GM12878 (cell line): ENCODE measurements around the gene CFAP74. TPM values are rescaled to one million over a fixed set of nuclear protein-coding genes. Genes with fewer than 3 reads are reported as not detected.

Source experiments
- ATAC-seq: fragments of 200-7000 bp; cut with Tn5 transposase; 3 replicates; pipeline ENCODE4 v1.9.1; 2020; ENCODE audit warnings: mild to moderate bottlenecking, moderate library complexity
- BruUV-seq: library from RNA; stranded (reverse); fragments of 400-500 nt; replicated peaks from 2 replicates; lab custom pipeline; 2021; lab: Mats Ljungman, UMichigan
- CTCF ChIA-PET: fragments of 300-600 bp; sonication (Branson Sonifier 250); formaldehyde crosslinking; extraction: SDS; loops from one replicate; lab custom pipeline; 2021; ENCODE audit warnings: inconsistent platforms; lab: Yijun Ruan, JAX
- POLR2A ChIA-PET: fragments of 350-600 bp; formaldehyde crosslinking; extraction: SDS; loops from one replicate; lab custom pipeline; 2021; ENCODE audit warnings: inconsistent platforms; lab: Charles Lee
- RAD21 ChIA-PET: fragments of 300-600 bp; sonication (Branson Sonifier 250); formaldehyde crosslinking; loops from one replicate; lab custom pipeline; 2023; ENCODE audit warnings: antibody characterized with exemption; ENCODE audit not compliant: unreplicated experiment; lab: Charles Lee
- SMC1A ChIA-PET: fragments of 300-600 bp; sonication (Branson Sonifier 250); formaldehyde crosslinking; loops from one replicate; lab custom pipeline; 2023; ENCODE audit not compliant: unreplicated experiment, uncharacterized antibody; lab: Charles Lee
- DNase-seq: peaks from one replicate; pipeline ENCODE4 v3.0.0-alpha.2; 2011; ENCODE audit warnings: low read depth, low spot score
- FAIRE-seq: peaks from 3 replicates; lab custom pipeline; 2011; peaks lifted over from hg19 to GRCh38; lab: Jason Lieb, UNC
- H2AFZ ChIP-seq: 2 replicates; pipeline ENCODE4 v1.6.0; 2011; ENCODE audit warnings: low read depth, low read length, control low read depth; ENCODE audit not compliant: control insufficient read depth
- H3K27ac ChIP-seq: 2 replicates; pipeline ENCODE4 v1.5.1; 2011; ENCODE audit warnings: control low read depth; ENCODE audit not compliant: control insufficient read depth, insufficient read depth
- H3K27me3 ChIP-seq, 2 experiments: replicated peaks in 1 of 2; 2 replicates each; pipeline versions ENCODE4 v1.6.0 to v1.6.1; 2011; ENCODE audit warnings: low read length in 1 of 2; ENCODE audit not compliant: control insufficient read depth in 2 of 2, insufficient read depth in 2 of 2
- H3K36me3 ChIP-seq, 2 experiments: 2 replicates each; pipeline ENCODE4 v1.5.1; 2011; ENCODE audit warnings: low read length in 1 of 2; ENCODE audit not compliant: control insufficient read depth in 2 of 2, insufficient read depth in 2 of 2
- H3K4me1 ChIP-seq: 2 replicates; pipeline ENCODE4 v1.6.1; 2011; ENCODE audit warnings: mild to moderate bottlenecking, low read length, moderate library complexity, mixed read lengths; ENCODE audit not compliant: control insufficient read depth, insufficient read depth
- H3K4me2 ChIP-seq: 2 replicates; pipeline ENCODE4 v1.6.0; 2011; ENCODE audit warnings: control low read depth; ENCODE audit not compliant: control insufficient read depth, insufficient read depth
- H3K4me3 ChIP-seq: fragments of 200-600 bp; sonication (generic); 2 replicates; pipeline ENCODE4 v1.5.1; 2016
- H3K79me2 ChIP-seq: 2 replicates; pipeline ENCODE4 v1.6.0; 2011; ENCODE audit warnings: low read length; ENCODE audit not compliant: control insufficient read depth, insufficient read depth
- H3K9ac ChIP-seq: 2 replicates; pipeline ENCODE4 v1.8.0; 2011; ENCODE audit warnings: low read length, control low read depth, mixed read lengths; ENCODE audit not compliant: control insufficient read depth, insufficient read depth
- H3K9me3 ChIP-seq: replicated peaks from 3 replicates; pipeline ENCODE4 v1.5.1; 2011; ENCODE audit warnings: mild to moderate bottlenecking, low read length; ENCODE audit not compliant: control insufficient read depth, insufficient read depth
- H4K20me1 ChIP-seq: 2 replicates; pipeline ENCODE4 v1.6.0; 2011; ENCODE audit not compliant: control insufficient read depth, insufficient read depth
- CHD4 ChIP-seq: fragments of 200-600 bp; sonication (generic); IDR thresholded peaks from 2 replicates; pipeline ENCODE4 v1.6.1; 2016; ENCODE audit warnings: mild to moderate bottlenecking
- CTCF ChIP-seq, 3 experiments: IDR thresholded peaks in 2 of 3; conservative IDR thresholded peaks in 1 of 3; 2 replicates each; pipeline ENCODE4 v1.5.1; 2011; ENCODE audit warnings: low read depth in 3 of 3, low read length in 3 of 3, mild to moderate bottlenecking in 3 of 3, control low read depth in 2 of 3, moderate library complexity in 2 of 3, inconsistent platforms in 1 of 3, mixed read lengths in 1 of 3; ENCODE audit not compliant: control insufficient read depth in 2 of 3, insufficient read depth in 1 of 3; ENCODE audit errors: extremely low read depth in 1 of 3
- IRF4 ChIP-seq: IDR thresholded peaks from 2 replicates; pipeline ENCODE4 v1.6.1; 2011; ENCODE audit warnings: low read depth, low read length
- PAX8 ChIP-seq: fragments of 450-650 bp; IDR thresholded peaks from 2 replicates; pipeline ENCODE4 v1.6.1; 2017; ENCODE audit warnings: mild to moderate bottlenecking, moderate library complexity
- POLR2AphosphoS2 ChIP-seq: IDR thresholded peaks from 2 replicates; pipeline ENCODE4 v1.6.1; 2011; ENCODE audit warnings: low read depth, mild to moderate bottlenecking, low read length, improper control_type of control experiment, moderate library complexity
- RELB ChIP-seq: fragments of 450-650 bp; IDR thresholded peaks from 2 replicates; pipeline ENCODE4 v1.6.1; 2017; ENCODE audit warnings: low read depth, mild to moderate bottlenecking, moderate library complexity
- SIN3A ChIP-seq: IDR thresholded peaks from 2 replicates; pipeline ENCODE4 v1.6.1; 2012; ENCODE audit warnings: low read depth, low read length, improper control_type of control experiment
- SIX5 ChIP-seq: IDR thresholded peaks from 2 replicates; pipeline ENCODE4 v1.6.1; 2011; ENCODE audit warnings: mild to moderate bottlenecking, low read depth, low read length, moderate library complexity; ENCODE audit not compliant: severe bottlenecking
- SMC3 ChIP-seq: IDR thresholded peaks from 2 replicates; pipeline ENCODE4 v1.6.1; 2011; ENCODE audit warnings: low read length, improper control_type of control experiment, borderline replicate concordance
- SP1 ChIP-seq: IDR thresholded peaks from one replicate; pipeline ENCODE4 v1.6.1; 2011; ENCODE audit warnings: low read depth, low read length
- SUPT20H ChIP-seq: IDR thresholded peaks from 2 replicates; pipeline ENCODE4 v1.6.1; 2011; ENCODE audit warnings: low read depth, mild to moderate bottlenecking, low read length, moderate library complexity, borderline replicate concordance; ENCODE audit not compliant: control insufficient read depth
- ZBED1 ChIP-seq: IDR thresholded peaks from 2 replicates; pipeline ENCODE4 v1.6.1; 2016; ENCODE audit warnings: borderline replicate concordance
- ZBTB33 ChIP-seq: fragments of 450-650 bp; IDR thresholded peaks from 2 replicates; pipeline ENCODE4 v1.6.1; 2017; ENCODE audit warnings: mild to moderate bottlenecking
- ZZZ3 ChIP-seq: IDR thresholded peaks from 2 replicates; pipeline ENCODE4 v1.6.1; 2011; ENCODE audit warnings: low read depth; ENCODE audit not compliant: control insufficient read depth, insufficient read length
- WGBS: methylation state at CpG from one replicate; pipeline ENCODE4 v1.1.6; 2016; ENCODE audit warnings: low lambda C conversion rate; ENCODE audit not compliant: insufficient replicate concordance, insufficient coverage; ENCODE audit errors: missing lambda C conversion rate; 5-methylcytosine and 5-hydroxymethylcytosine counted together
- in situ Hi-C: fragments of 300-500 bp; cut with MboI; formaldehyde crosslinking; loops from 9 replicates; pipeline ENCODE4 v1.14.3; 2018; ENCODE audit warnings: mixed read lengths
- intact Hi-C: fragments of 100-400 bp; cut with micrococcal nuclease; formaldehyde crosslinking; loops from one replicate; pipeline ENCODE4 v1.14.2; 2022; ENCODE audit not compliant: unreplicated experiment
- polyA plus RNA-seq, 11 experiments: library from polyadenylated mRNA; depleted of rRNA in 4 of 11; unstranded in 6 of 11; stranded (reverse) in 5 of 11; fragments of >200 nt; fragmentation: Nextera tagmentation in 4 of 11; fragmentation: Illumina TruSeq in 1 of 11; extraction: Ambion mirVana in 4 of 11; extraction: Trizol in 1 of 11; gene quantifications; 1 replicate in 1 of 11; 2 replicates in 10 of 11; pipeline versions ENCODE4 v1.2.1 to v1.2.3, GENCODE V29; 2011 to 2016; ENCODE audit warnings: inconsistent platforms in 2 of 11, missing spikeins in 2 of 11, low read depth in 1 of 11
- total RNA-seq, 4 experiments: library from RNA; depleted of rRNA in 3 of 4; stranded (reverse); fragments of >200 nt in 3 of 4; fragmentation: Illumina TruSeq in 1 of 4; extraction: Trizol in 1 of 4; gene quantifications; 2 replicates each; pipeline versions ENCODE4 v1.2.1 to v1.2.3, GENCODE V29; 2013 to 2021

CFAP74 gene
- total and polyA plus RNA-seq, 10 of the 15 experiments (the other 5 are each of a cell fraction or from before 2014, with no cell fraction given): 0.01 TPM; not detected in 9

GRCh38 chr1:1976031-1976430 lies 27.6 kb downstream of the CFAP74 start:
- RAD21 ChIA-PET: no interaction called here
- intact Hi-C loops (no loop called here), in situ Hi-C loops (no loop called here)
- POLR2A ChIA-PET: no interaction called here
- no peak for DNase-seq
- Histone ChIP-seq H3K36me3 (no peaks in the 10 kb centered on the region), H3K4me2 (no peak overlapping the region), H3K9ac (no peak overlapping the region), H3K27me3 (no peaks in the 10 kb centered on the region), H3K79me2 (no peaks in the 10 kb centered on the region), H3K4me1 (no peaks in the 10 kb centered on the region), H2AFZ (no peak overlapping the region)
- SMC1A ChIA-PET: no interaction called here
- CTCF ChIA-PET: no interaction called here
- no peak for FAIRE-seq
- TF ChIP-seq SIX5: no peak
- TF ChIP-seq ZZZ3: no peak
- no peak for TF ChIP-seq CHD4
- no peak for TF ChIP-seq SP1
- no peak for TF ChIP-seq ZBED1
- no peak for TF ChIP-seq ZBTB33
- no peak for TF ChIP-seq RELB
- TF ChIP-seq IRF4: no peak
- TF ChIP-seq SMC3: no peak
- no peak for TF ChIP-seq PAX8
- no peak for TF ChIP-seq CTCF (IDR thresholded peaks at IDR 0.05 in 2 of 3, conservative IDR thresholded peaks at IDR 0.05 in 1 of 3; ENCODE audit: control insufficient read depth in 2 of 3, extremely low read depth in 1 of 3, insufficient read depth in 1 of 3, low read depth in 3 of 3, low read length in 3 of 3)
- no peak for TF ChIP-seq SIN3A
- TF ChIP-seq SUPT20H: no peak
- TF ChIP-seq POLR2AphosphoS2: no peak
- TF ChIP-seq, all 136 proteins: peak for 0
- no peak overlapping the region for H3K4me3 ChIP-seq
- H3K9me3 ChIP-seq: no peaks in the 10 kb centered on the region; the same call in 2 of the 3 replicates
- no peak overlapping the region for H3K27ac ChIP-seq
- no peak for ATAC-seq
- 31% methylated on average over 19 of the region's 19 CpGs for WGBS
- no TSS peak for BruUV-seq
- no peaks in the 10 kb centered on the region for H4K20me1 ChIP-seq
